ENCODE measurements around the gene HIKESHI.
"Not testable (repeated sequence)": the region's sequence is repeated elsewhere in the genome, so short reads cannot be mapped to it uniquely, and the experiment has no call there.

The HIKESHI gene

DNA sequence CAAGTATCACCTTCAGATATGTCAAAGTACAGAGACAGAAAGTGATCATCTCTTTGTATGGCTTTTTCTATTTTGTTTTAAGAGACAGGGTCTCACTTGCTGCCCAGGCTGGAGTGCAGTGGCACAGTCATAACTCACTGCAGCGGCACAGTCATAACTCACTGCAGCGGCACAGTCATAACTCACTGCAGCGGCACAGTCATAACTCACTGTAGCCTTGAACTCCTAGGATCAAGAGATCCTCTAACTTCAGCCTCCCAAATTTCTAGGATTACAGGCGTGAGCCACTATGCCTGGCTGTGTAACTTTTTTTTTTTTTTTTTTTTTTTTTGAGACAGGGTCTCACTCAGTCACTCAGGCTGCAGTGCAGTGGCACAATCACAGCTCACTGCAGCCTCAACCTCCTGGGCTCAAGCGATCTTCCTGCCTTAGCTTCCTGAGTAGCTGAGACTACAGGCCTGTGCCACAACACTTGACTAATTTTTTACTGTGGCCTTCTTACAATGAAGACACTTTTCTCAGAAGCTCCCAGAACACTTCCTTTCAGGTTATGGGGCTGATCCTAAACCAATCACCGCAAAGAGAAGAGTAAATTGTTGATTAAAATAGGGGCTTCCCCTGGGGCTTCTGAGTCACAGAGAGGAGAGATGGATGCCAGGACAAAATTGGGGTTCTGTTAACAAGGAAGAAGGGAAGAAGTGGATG, 9.0 kb upstream of the HIKESHI start:
- no peak for FAIRE-seq
- DNase-seq (ENCODE audit: insufficient read length, low spot score): no peak

DNA sequence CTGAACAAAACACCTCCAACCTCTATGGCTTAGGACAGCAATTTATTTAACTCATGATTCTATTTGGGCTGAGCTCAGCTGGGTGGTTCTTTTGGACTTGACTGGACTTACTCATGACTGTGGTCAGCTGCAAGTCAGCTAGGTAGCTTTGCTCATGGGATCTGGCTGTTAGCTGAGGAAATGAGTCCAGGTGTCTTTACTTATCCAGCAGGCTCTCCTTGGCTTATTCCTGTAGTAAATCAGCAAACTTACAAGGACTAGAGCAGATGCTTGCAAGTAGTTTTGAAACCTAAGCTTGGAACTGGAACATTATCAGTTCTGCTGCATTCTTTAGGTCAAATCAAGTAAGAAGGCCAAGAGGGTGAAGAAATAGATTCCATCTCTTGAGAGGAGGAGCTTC, 8.0 kb upstream of the HIKESHI start:
- FAIRE-seq (no peak), DNase-seq (ENCODE audit: insufficient read length, low spot score) (no peak)

DNA sequence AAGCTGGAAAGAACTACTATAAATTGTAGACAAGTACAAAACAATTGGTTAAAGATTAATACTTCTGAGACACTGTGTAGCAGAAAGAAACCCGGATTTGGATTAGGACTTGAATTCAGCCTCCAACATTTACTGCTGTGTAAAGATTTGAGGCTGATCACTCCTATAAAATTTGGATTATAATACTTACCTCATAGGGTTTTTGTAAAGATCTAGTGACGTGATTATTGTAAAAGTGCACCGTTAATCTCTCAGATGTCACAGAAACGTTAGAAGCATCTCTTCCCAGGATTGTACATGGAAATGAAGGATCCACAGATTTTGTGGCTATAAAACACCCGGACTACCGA, 323 bp upstream of the HIKESHI start:
- FAIRE-seq (no peak), DNase-seq (ENCODE audit: insufficient read length, low spot score) (no peak)

DNA sequence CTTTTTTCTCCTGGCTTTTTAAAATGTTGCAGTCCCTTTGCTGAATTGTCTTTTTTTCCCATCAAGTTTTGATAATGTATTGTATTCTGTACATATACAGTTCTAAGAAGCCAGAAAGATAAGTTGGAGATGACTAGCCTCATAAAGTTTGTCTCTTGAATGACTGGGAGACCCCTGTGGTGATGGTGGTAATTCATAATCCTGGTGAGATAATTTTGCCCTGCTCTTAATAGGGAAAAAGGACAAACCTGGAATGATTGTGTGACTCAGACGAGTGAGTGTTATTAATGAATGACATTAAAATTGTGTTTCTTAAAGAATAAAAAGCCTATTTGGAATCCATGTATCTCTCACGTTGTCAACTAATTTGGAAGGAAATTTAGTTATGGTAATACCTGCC, 1.2 kb downstream of the HIKESHI start:
- no peak for DNase-seq (ENCODE audit: insufficient read length, low spot score)

DNA sequence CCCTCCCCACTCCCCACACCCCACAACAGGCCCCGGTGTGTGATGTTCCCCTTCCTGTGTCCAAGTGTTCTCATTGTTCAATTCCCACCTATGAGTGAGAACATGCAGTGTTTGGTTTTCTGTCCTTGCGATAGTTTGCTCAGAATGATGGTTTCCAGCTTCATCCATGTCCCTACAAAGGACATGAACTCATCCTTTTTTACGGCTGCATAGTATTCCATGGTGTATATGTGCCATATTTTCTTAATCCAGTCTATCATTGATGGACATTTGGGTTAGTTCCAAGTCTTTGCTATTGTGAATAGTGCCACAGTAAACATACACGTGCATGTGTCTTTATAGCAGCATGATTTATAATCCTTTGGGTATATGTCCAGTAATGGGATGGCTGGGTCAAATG, 6.7 kb downstream of the HIKESHI start:
- not testable (repeated sequence) for DNase-seq (ENCODE audit: insufficient read length, low spot score); FAIRE-seq

More for the DNA sequence above, 1.2 kb downstream of the HIKESHI start:
- FAIRE-seq: no peak

DNA sequence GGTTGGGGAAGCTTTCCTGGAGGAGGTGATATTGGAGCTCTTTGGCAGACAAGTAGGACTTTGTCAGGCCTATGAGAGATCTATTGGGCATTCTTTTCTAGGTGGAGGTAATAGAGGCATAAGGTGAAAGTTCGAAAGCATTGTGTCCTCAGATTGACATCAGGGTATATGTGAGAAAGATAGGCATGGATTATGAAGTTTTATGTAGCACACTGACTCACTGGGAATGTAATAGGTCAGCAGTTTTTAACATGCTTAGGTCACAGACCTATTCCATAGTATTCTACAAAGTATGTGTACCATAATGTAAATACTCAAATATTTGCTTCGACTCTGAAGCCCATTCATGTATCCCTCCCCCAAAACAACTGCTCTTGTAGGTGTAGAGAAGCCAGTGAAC, 11.8 kb downstream of the HIKESHI start:
- DNase-seq (ENCODE audit: insufficient read length, low spot score) (no peak), FAIRE-seq (no peak)

DNA sequence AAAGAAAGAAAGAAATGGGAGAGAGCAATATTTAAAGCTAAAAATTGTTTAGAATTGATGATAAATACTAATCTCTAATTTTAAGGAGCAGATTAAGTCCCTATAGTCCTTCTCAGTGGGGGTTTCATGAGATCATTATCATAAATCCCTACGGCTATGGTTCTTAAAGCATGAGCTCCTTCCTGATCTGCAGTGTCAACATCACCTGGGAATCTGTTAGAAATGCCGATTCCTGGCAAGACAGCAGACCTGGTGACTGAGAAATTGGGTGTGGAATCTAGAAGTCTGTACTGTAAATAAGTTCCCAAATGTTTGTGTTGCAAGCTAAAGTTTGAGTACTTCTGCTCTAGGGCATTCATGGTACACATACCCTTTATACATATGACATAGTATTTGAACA, 12.6 kb downstream of the HIKESHI start:
- FAIRE-seq: no peak
- no peak for DNase-seq (ENCODE audit: insufficient read length, low spot score)

DNA sequence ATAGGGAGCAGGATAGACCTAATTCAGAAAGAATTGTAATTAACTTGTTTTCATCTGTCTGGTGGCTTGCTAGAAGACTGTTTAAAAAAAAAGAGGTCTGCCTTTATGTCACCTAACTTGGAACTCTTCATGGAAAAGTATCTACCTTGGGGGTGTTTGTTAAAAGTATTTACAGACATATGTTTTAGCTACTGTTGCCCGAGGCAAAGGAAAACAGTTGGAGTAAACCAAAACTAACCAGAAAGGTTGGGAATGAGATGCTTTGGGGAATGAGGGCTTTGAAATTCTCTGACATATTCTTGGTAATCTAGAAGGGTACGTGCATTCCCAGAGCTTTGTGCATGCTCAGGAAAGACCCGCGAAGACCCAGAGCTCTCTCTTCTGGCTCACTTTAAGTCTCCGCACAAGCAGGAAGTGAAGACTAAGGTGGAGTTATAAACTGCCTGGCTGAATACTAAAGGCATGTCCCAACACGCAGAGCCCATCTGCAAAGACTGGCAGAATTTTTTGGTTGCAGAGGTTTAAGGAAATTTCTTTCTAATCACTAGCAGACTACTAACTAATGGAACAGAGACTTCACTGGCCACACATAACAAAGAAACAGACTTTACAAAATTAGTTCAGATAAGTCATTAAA, 33.2 kb downstream of the HIKESHI start:
- no peak for FAIRE-seq
- DNase-seq (ENCODE audit: insufficient read length, low spot score): no peak

DNA sequence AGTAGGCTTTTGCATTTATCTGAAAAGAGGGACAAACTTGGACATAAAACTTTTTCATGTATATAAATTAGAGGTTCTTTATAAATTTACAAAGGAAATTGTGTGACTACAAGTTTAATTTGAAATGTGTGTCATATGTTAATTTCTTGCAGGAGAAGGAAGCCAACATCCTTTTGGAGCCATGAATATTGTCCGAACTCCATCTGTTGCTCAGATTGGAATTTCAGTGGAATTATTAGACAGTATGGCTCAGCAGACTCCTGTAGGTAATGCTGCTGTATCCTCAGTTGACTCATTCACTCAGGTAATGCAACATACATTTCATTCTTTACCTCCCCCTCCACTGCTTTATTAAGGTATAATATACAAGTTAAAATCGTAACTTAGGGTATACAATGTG, 35.2 kb downstream of the HIKESHI start:
- DNase-seq (ENCODE audit: insufficient read length, low spot score) (no peak), FAIRE-seq (no peak)

DNA sequence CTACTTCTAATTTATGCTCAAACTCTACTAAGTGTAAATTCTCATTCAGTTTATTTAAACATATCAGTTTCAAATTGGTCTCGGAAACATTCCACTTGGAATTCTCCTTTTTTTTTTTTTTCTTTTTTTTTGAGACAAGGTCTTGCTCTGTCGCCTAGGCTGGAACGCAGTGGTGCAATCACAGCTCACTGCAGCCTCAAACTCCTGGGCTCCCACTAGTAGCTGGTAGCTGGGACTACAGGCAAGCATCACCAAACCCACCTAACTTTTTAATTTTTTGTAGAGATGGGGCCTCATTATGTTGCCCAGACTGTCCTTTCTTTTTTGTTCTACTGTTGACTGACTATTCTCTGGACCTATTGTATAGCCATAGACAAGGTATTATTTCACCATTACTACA, 39.3 kb downstream of the HIKESHI start:
- DNase-seq (ENCODE audit: insufficient read length, low spot score): no peak
- FAIRE-seq: no peak

DNA sequence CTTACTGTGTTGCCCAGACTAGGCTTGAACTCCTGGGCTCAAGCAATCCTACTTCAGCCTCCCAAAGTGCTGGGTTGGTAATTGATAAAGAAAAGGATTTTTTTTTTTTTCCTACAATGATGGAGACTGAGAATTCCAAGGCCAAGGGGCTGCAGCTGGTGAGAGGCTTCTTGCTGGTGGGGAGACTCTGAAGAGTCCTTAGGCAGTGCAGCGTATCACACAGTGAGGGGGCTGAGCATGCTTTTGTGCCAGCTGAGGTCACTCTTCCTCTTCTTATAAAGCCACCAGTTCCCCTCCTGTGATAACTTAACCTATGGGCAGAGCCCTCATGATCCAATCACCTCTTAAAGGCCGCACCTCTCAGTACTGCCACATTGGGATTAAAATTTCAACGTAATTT, 44.5 kb downstream of the HIKESHI start:
- FAIRE-seq: no peak
- DNase-seq (ENCODE audit: insufficient read length, low spot score): no peak

DNA sequence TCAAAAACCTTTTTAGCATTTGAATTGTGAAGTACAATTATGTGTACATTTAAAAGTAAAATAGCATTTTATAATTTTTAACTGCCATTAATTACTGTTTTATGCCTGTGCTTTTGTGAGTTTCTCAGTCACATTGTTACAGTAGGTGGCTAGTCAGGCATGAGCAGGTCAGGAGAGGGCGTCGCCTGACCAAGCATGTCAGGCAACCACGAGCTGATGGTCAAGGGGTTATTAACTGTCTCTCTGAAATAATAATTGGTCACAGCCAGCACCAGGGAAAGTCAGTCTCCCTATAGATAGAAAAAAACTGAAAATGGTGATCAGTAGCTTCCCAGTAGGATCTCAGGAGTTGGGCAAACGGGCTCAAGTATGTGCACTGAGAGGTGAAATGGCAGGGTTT, 53.2 kb downstream of the HIKESHI start:
- FAIRE-seq: no peak
- DNase-seq (ENCODE audit: insufficient read length, low spot score): no peak

DNA sequence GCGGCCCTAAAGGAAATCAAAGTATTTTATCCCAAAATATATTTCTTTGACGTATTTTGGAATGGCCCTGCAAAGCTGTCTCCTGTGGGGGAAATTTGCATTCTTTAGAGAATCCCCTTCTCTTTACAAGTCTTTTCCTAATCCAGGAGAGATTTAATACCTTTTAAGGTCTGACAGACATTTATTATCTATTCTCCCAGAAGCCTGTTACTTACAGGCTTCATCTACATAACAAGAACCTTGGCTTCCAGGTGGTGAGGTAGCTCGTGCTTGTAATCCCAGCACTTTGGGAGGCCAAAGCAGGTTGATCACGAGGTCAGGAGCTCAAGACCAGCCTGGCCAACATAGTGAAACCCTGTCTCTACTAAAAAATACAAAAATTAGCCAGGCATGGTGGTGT, 55.4 kb downstream of the HIKESHI start:
- not testable (repeated sequence) for DNase-seq (ENCODE audit: insufficient read length, low spot score); FAIRE-seq

DNA sequence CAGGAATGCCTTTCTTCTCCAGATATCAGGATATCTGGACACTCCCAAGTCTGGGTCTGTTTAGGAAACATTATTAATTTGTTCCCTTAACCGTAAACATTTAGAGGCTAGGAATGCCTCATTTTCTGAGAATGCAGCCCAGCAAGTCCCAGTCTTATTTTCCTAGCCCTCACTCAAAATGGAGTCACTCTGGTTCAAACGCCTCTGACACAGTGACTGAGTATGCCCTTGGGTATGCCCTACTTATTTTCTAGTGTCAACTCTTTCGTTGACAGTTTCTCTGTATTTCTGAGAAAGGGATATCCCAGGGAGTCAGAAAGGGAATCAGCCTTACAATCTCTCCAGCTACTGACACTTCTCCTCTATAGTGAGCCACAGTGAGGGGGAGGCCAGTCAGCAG, 56.7 kb downstream of the HIKESHI start:
- no peak for DNase-seq (ENCODE audit: insufficient read length, low spot score)
- no peak for FAIRE-seq

DNA sequence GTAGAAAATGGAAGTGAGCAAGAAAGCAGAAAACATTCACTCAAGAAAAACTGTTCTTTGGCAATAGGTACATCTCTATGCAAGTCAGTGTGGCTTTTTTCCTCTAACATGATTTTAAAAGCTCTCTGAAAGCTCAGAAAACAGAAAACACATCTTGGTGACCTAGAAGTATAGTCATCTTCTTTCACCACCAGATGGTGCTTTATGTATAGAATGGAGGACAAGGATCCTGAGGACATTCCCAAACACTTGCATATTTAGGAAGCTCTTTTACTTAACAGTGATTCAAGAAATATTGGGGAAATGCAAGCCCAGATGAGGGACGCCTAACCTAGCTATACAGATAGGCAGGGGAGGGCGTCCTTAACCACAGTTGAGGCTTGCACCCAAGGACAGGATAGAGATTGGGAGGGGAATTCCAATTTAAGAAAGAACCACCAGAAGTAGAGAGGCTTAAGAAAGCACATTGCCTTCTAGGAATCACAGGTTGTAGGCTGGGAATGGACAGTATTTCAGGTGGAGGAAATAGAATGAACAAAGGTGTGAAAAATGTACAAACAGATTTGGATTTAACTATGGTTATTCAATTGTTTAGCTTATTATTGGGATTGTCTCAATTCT, 58.8 kb downstream of the HIKESHI start:
- FAIRE-seq (no peak), DNase-seq (ENCODE audit: insufficient read length, low spot score) (peak; percentile 60)

DNA sequence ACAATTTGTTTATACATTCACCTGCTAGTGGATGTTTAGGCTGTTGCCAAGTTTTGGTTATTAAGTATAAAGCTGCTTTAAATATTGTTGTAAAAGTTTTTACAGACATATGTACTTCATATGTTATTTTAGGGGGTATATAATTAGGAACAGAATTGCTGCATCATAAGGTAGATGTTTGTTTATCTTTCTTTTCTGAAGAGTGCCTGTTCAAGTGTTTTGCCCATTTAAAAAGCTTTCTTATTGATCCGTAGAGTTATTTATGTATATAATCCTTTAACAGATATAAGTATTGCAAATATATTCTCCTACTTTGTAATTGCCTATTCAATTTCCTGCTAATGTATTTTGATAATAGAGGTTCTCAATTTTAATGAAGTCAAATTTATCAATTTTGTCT, 61.4 kb downstream of the HIKESHI start:
- no peak for DNase-seq (ENCODE audit: insufficient read length, low spot score)
- FAIRE-seq: no peak

DNA sequence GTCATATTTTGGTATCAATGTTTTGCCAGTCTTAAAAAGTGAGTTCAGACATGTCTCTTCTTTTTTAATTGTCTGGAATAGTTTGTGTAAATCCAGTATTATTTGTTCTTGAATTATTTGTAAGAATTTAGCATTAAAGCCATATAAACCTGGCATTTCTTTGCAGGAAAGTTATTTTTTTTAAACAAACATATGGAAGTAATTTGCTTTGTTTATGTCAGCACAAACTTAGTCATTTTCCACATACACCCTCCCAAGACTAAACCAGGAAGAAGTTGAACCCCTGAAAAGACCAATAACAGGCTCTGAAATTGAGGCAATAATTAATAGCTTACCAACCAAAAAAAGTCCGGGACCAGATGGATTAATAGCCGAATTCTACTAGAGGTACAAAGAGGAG, 63.5 kb downstream of the HIKESHI start:
- FAIRE-seq: no peak
- DNase-seq (ENCODE audit: insufficient read length, low spot score): no peak

DNA sequence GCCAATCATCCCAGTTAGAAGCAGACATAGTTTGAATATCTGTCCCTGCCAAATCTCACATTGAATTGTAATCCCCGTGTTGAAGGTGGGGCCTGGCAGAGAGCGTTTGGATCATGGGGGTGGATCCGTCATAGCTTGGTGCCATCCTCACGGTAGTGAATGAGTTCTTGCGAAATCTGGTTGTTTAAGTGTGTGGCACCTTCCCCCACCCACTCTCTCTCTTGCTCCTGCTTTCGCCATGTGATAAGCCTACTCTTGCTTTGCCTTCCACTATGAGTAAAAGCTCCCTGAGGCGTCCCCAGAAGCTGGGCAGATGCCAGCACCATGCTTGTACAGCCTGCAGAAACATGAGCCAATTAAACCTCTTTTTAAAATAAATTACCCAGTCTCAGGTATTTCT, 67.6 kb downstream of the HIKESHI start:
- FAIRE-seq (no peak), DNase-seq (ENCODE audit: insufficient read length, low spot score) (no peak)

DNA sequence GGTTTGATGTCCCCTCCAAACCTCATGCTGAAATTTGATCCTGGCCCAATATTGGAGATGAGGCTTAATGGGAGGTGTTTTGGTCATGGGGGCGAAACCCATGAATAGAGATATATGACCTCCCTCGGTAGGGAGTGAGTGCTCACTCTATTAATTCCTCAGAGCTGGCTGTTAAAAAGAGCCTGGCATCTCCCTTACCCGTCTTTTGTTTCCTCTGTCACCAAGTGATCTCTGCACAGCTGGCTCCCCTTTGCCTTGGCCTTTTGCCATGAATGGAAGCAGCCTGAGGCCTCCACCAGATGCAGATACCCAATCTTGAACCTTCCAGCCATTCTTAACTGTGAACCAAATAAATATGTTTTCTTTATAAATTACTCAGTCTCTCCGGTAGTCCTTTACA, 68.1 kb downstream of the HIKESHI start:
- DNase-seq (ENCODE audit: insufficient read length, low spot score): no peak

DNA sequence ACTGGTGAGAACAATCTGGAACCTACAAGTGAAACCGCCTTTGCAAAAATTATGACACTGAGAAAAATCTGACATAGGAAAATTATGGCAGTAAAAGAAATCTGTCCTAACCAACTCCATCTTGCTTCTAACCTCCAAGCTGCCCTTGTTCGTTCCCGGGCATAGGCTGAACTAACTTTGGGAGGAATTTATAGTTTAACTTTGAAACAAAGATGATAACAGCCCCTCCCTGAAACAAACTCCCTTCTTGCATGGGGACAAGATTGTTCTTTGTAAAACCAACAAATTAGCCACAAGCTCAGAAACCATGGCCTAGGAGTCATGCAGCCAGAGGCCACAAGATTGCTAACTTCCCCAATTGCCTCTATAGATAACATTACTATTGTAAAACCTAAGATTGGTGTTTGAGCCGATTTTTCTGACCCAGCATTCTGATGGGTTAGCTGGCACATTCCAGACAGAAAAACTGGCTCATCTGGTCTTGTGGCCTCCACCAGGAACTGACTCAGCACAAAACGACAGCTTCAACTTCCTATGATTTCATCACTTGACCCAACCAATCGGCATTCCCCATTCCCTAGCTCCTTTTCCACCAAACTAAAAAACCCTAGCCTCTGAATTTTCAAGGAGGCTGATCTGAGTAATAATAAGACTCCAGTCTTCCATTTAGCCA, 69.0 kb downstream of the HIKESHI start:
- DNase-seq (ENCODE audit: insufficient read length, low spot score): no peak

More for the DNA sequence above, 68.1 kb downstream of the HIKESHI start:
- FAIRE-seq: no peak

DNA sequence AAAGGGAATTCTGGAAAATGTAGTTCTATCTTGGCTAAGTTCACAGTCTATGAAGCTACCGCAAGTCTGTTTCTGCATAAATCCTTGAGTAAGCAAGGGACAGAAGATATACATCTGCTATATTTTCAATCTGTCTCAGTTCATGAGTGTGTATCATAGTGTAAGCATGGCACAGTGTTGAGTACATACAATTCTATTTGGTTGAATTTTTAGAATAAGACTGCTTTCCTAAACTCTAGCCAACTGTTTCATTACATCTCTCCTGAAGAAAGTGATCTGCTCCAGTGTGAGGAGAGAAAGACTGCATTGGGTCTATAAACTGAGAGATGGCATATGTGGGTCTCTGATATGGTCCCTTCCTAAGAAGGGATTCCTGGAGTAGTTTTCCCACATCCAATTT, 70.0 kb downstream of the HIKESHI start:
- no peak for FAIRE-seq

More for the DNA sequence above, 69.0 kb downstream of the HIKESHI start:
- FAIRE-seq: no peak

DNA sequence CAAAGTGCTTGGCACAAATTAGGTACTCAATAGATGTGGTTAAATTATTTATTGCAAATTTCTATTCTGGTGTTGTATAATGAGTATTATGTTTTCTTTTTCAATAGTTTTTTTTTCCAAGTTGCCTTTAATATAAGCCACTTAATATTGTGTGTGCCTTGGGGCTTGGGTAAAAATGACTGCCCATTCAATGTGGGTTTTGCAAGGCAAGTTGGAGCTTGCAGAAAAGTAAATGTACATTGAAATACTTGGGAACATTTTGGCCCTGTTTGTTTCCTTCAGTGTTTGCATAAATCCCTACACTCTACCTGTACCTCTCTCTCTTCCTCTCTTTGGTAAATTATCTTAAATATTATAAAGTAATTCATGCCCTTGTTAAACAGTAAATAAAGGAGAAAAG, 70.5 kb downstream of the HIKESHI start:
- DNase-seq (ENCODE audit: insufficient read length, low spot score) (no peak), FAIRE-seq (no peak)

More for the DNA sequence above, 70.0 kb downstream of the HIKESHI start:
- DNase-seq (ENCODE audit: insufficient read length, low spot score): no peak

All from HTR-8/SVneo (cell line).